Dermis microvascular lymphatic vessel endothelial cell (primary cell): ENCODE results near the gene OR5W2. TPM values are rescaled to one million over a fixed set of nuclear protein-coding genes. Genes with fewer than 3 reads are reported as not detected.
"Not testable (repeated sequence)": the region's sequence is repeated elsewhere in the genome, so short reads cannot be mapped to it uniquely, and the experiment has no call there.

Experiments
- DNase-seq, 2 donors: peaks; one replicate each; pipeline versions ENCODE4 v3.0.0 to v3.0.0-alpha.2; 2010; ENCODE audit warnings: low read depth in 2 of 2
- total RNA-seq: library from RNA; depleted of rRNA; stranded (reverse); fragments of >200 nt; gene quantifications from 2 replicates; pipeline ENCODE4 v1.2.1, GENCODE V29; 2014

Gene OR5W2
- not detected in 2 replicates for total RNA-seq

GRCh38 chr11:55914482-55914881, at the start of gene OR5W2:
TSS of gene OR5W2 (minus strand) at chr11:55914582. CDS start at chr11:55914582, 0 bp downstream.
- DNase-seq: no peak

GRCh38 chr11:55956521-55956920, 42.1 kb upstream of the OR5W2 start:
- no peak for DNase-seq

- no peak for DNase-seq
Observed at GRCh38 chr11:55949330-55949729, 34.9 kb upstream of the OR5W2 start.

- DNase-seq: peak; percentile 0 to 36
Observed at GRCh38 chr11:55942785-55943392, 28.5 kb upstream of the OR5W2 start.

GRCh38 chr11:55936300-55936699, 21.9 kb upstream of the OR5W2 start, which contains the start of gene OR5I1:
TSS of gene OR5I1 (minus strand) at chr11:55936400. CDS start at chr11:55936400, 0 bp downstream.
- no peak for DNase-seq

GRCh38 chr11:55920537-55920936, 6.2 kb upstream of the OR5W2 start:
- DNase-seq: no peak

- no peak for DNase-seq
Observed at GRCh38 chr11:55902308-55902707, 12.1 kb downstream of the OR5W2 start.

- no peak for DNase-seq
Observed at GRCh38 chr11:55895216-55895615, 19.2 kb downstream of the OR5W2 start.

- DNase-seq: not testable (repeated sequence)
Observed at GRCh38 chr11:55885481-55885880, 28.9 kb downstream of the OR5W2 start.

- DNase-seq: not testable (repeated sequence)
Observed at GRCh38 chr11:55884995-55885394, 29.4 kb downstream of the OR5W2 start.

- DNase-seq: not testable (repeated sequence)
Observed at GRCh38 chr11:55882997-55883396, 31.4 kb downstream of the OR5W2 start, which contains the start of gene TRIM51. TSS of gene TRIM51 (plus strand) at chr11:55883297. CDS start at chr11:55885429, 2,132 bp downstream.

GRCh38 chr11:55873146-55873545, 41.2 kb downstream of the OR5W2 start:
- DNase-seq: not testable (repeated sequence)

- DNase-seq: not testable (repeated sequence)
Observed at GRCh38 chr11:55872731-55873130, 41.7 kb downstream of the OR5W2 start.

GRCh38 chr11:55867354-55867753, 47.0 kb downstream of the OR5W2 start:
- DNase-seq: not testable (repeated sequence)

Other genes with a start within 250 kb of the OR5W2 start
- gene OR5D13, start 141.1 kb downstream of the OR5W2 start, total RNA-seq: not detected in 2 replicates
- gene OR5D14, start 119.0 kb downstream of the OR5W2 start, total RNA-seq: not detected in 2 replicates
- gene OR5L1, start 103.2 kb downstream of the OR5W2 start, total RNA-seq: not detected in 2 replicates
- gene OR5D18, start 95.0 kb downstream of the OR5W2 start, total RNA-seq: not detected in 2 replicates
- gene OR5L2, start 87.4 kb downstream of the OR5W2 start, total RNA-seq: not detected in 2 replicates
- not detected in 2 replicates for gene OR5D16, start 75.8 kb downstream of the OR5W2 start, total RNA-seq
- gene TRIM51, start 31.3 kb downstream of the OR5W2 start, total RNA-seq: not detected in 2 replicates
- not detected in 2 replicates for gene OR5I1, start 21.8 kb upstream of the OR5W2 start, total RNA-seq
- not detected in 2 replicates for gene OR10AG1, start 55.4 kb upstream of the OR5W2 start, total RNA-seq
- gene OR5F1, start 80.0 kb upstream of the OR5W2 start, total RNA-seq: not detected in 2 replicates
- not detected in 2 replicates for gene OR5AS1, start 113.1 kb upstream of the OR5W2 start, total RNA-seq
- not detected in 2 replicates for gene OR8I2, start 178.7 kb upstream of the OR5W2 start, total RNA-seq
- gene OR8H2, start 189.1 kb upstream of the OR5W2 start, total RNA-seq: not detected in 2 replicates
- not detected in 2 replicates for gene OR8H3, start 207.8 kb upstream of the OR5W2 start, total RNA-seq
- not detected in 2 replicates for gene OR8J3, start 225.6 kb upstream of the OR5W2 start, total RNA-seq
- gene OR8K5, start 245.7 kb upstream of the OR5W2 start, total RNA-seq: not detected in 2 replicates